Tibial nerve (tissue), 4 donors: ENCODE measurements around the gene FPGS. TPM values are rescaled to one million over a fixed set of nuclear protein-coding genes. Genes with fewer than 3 reads are reported as not detected.

ENCODE experiments used
- DNase-seq, 2 donors: peaks; one replicate each; pipeline ENCODE4 v3.0.0-alpha.2; 2019; ENCODE audit warnings: low spot score in 2 of 2
- H3K27ac ChIP-seq, 4 donors: fragments of 200-600 bp; sonication (generic) in 3 of 4; one replicate each; pipeline ENCODE4 v1.5.1; 2017 to 2019; ENCODE audit warnings: mild to moderate bottlenecking in 1 of 4
- H3K27me3 ChIP-seq, 2 donors: fragments of 200-600 bp; sonication (generic) in 1 of 2; one replicate each; pipeline versions ENCODE4 v1.5.1 to v1.6.0; 2017 to 2019
- H3K36me3 ChIP-seq, 3 donors: fragments of 200-600 bp; sonication (generic); one replicate each; pipeline ENCODE4 v1.5.1; 2018 to 2019
- H3K4me1 ChIP-seq, 4 donors: fragments of 200-600 bp; sonication (generic) in 3 of 4; one replicate each; pipeline ENCODE4 v1.5.1; 2017 to 2019
- H3K4me3 ChIP-seq, 4 donors: fragments of 200-600 bp; sonication (generic) in 3 of 4; one replicate each; pipeline ENCODE4 v1.5.1; 2017 to 2019; ENCODE audit warnings: mild to moderate bottlenecking in 1 of 4, moderate library complexity in 1 of 4
- H3K9me3 ChIP-seq, 4 donors: fragments of 200-600 bp; sonication (generic) in 3 of 4; one replicate each; pipeline ENCODE4 v1.5.1; 2017 to 2019
- EP300 ChIP-seq, 2 donors: sonication (generic); formaldehyde crosslinking; IDR thresholded peaks; one replicate each; pipeline ENCODE4 v1.6.1; 2017; ENCODE audit warnings: antibody characterized with exemption in 2 of 2, mild to moderate bottlenecking in 1 of 2
- POLR2A ChIP-seq, 2 donors: fragments of 450-650 bp; IDR thresholded peaks; one replicate each; pipeline ENCODE4 v1.6.1; 2017; ENCODE audit warnings: antibody characterized with exemption in 2 of 2, mild to moderate bottlenecking in 2 of 2, moderate library complexity in 2 of 2
- WGBS, 2 donors: methylation state at CpG; one replicate each; pipeline ENCODE4 v1.1.5; 2018; 5-methylcytosine and 5-hydroxymethylcytosine counted together
- total RNA-seq, 4 donors: library from RNA; depleted of rRNA; stranded (reverse); fragments of >200 nt; gene quantifications; one replicate each; pipeline ENCODE4 v1.1.0, GENCODE V29; 2016
- TF ChIP-seq, protein P1 (sequence below), 5 experiments: fragments of 200-600 bp in 3 of 5; fragments of 450-650 bp in 2 of 5; sonication (generic) in 3 of 5; IDR thresholded peaks; one replicate each; pipeline ENCODE4 v1.5.1; 2016 to 2019; ENCODE audit warnings: antibody characterized with exemption in 5 of 5, mild to moderate bottlenecking in 3 of 5, moderate library complexity in 2 of 5

The FPGS gene
- total RNA-seq, 4 donors from 2014 or later = 136 to 309 (median 143) TPM

- Histone ChIP-seq H3K27me3 (no peaks in the 10 kb centered on the region), H3K27ac (no peak overlapping the region), H3K9me3 (no peaks in the 10 kb centered on the region), H3K4me3 (no peak overlapping the region), H3K36me3 (peaks cover 9 to 76% (median 11%) of the 10 kb centered on the region in 3 donors), H3K4me1 (peaks cover 4 to 44% (median 23%) of the 10 kb centered on the region in 4 donors)
- no peak for DNase-seq
- 89 to 94% methylated on average over 11 to 14 of the region's 14 CpGs for WGBS, 2 donors
- TF ChIP-seq POLR2A (IDR thresholded peaks at IDR 0.05) (no peak), EP300 (IDR thresholded peaks at IDR 0.05) (no peak)
- TF ChIP-seq, protein P1, sequence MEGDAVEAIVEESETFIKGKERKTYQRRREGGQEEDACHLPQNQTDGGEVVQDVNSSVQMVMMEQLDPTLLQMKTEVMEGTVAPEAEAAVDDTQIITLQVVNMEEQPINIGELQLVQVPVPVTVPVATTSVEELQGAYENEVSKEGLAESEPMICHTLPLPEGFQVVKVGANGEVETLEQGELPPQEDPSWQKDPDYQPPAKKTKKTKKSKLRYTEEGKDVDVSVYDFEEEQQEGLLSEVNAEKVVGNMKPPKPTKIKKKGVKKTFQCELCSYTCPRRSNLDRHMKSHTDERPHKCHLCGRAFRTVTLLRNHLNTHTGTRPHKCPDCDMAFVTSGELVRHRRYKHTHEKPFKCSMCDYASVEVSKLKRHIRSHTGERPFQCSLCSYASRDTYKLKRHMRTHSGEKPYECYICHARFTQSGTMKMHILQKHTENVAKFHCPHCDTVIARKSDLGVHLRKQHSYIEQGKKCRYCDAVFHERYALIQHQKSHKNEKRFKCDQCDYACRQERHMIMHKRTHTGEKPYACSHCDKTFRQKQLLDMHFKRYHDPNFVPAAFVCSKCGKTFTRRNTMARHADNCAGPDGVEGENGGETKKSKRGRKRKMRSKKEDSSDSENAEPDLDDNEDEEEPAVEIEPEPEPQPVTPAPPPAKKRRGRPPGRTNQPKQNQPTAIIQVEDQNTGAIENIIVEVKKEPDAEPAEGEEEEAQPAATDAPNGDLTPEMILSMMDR (IDR thresholded peaks at IDR 0.05) = no peak
These were observed 4.2 kb downstream of the FPGS start for GRCh38 chr9:127806871-127807270.

GRCh38 chr9:127808347-127809001 is 5.8 kb downstream of the FPGS start:
- Histone ChIP-seq H3K27ac (peak overlapping the region in 1 of 4 donors; percentile 84), H3K27me3 (no peaks in the 10 kb centered on the region), H3K4me1 (peaks cover 4 to 41% (median 19%) of the 10 kb centered on the region in 4 donors), H3K36me3 (peaks cover 9 to 93% (median 11%) of the 10 kb centered on the region in 3 donors), H3K4me3 (no peak overlapping the region), H3K9me3 (no peaks in the 10 kb centered on the region)
- WGBS, 2 donors = 82 to 85% methylated on average over 9 to 13 of the region's 17 CpGs
- TF ChIP-seq EP300 (IDR thresholded peaks at IDR 0.05) (no peak), POLR2A (IDR thresholded peaks at IDR 0.05) (no peak)
- TF ChIP-seq, protein P1 (IDR thresholded peaks at IDR 0.05) = no peak
- no peak for DNase-seq

DNA sequence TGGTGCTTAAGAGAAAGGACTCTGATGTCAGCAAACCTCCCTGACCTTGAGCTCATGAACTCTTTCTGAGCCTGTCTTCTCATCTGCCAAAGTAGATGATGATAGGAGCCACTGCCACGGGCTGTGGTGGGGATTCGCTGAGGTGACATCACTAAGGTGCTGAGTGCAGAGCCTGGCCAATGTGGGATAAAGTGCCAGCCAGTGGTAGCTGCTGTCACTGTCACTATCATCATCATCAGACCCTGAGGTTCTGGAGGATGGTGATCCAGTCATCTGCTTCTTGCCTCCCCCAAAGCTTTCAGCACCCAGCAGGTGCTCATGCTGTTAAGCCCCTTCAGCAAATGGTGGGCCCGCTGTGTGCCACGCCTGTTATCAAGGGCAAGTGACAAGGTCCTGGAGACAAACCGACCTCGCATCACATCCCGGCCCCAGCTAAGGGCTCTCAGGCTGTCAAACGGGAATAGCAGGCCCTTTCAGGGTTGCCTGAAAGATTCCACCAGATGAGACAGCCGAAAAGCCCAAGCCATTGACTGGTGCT is 6.4 kb downstream of the FPGS start:
- H3K4me3 ChIP-seq = no peak overlapping the region
- peak overlapping the region; percentile 41 to 84 (median 48) for H3K27ac ChIP-seq
- H3K27me3 ChIP-seq = no peaks in the 10 kb centered on the region
- 70 to 76% methylated on average over 6 to 9 of the region's 9 CpGs for WGBS, 2 donors
- TF ChIP-seq POLR2A (IDR thresholded peaks at IDR 0.05) = no peak
- TF ChIP-seq, protein P1 (IDR thresholded peaks at IDR 0.05) = no peak
- TF ChIP-seq EP300 (IDR thresholded peaks at IDR 0.05) = no peak
- no peaks in the 10 kb centered on the region for H3K9me3 ChIP-seq
- peaks cover under 1 to 41% (median 19%) of the 10 kb centered on the region in 4 donors for H3K4me1 ChIP-seq
- H3K36me3 ChIP-seq = peaks cover 9 to 97% (median 11%) of the 10 kb centered on the region in 3 donors
- no peak for DNase-seq

- Histone ChIP-seq H3K9me3 (no peaks in the 10 kb centered on the region), H3K27ac (peak overlapping the region; percentile 47 to 84 (median 62)), H3K36me3 (peaks cover 9 to 97% (median 11%) of the 10 kb centered on the region in 3 donors), H3K27me3 (no peaks in the 10 kb centered on the region), H3K4me1 (peaks cover 0 to 41% (median 16%) of the 10 kb centered on the region in 4 donors), H3K4me3 (no peak overlapping the region)
- WGBS, 2 donors = 39 to 70% methylated on average over 12 to 20 of the region's 57 CpGs
- TF ChIP-seq, protein P1 (IDR thresholded peaks at IDR 0.05) = no peak
- TF ChIP-seq POLR2A (IDR thresholded peaks at IDR 0.05) = no peak
- no peak for TF ChIP-seq EP300 (IDR thresholded peaks at IDR 0.05)
- no peak for DNase-seq
These were observed 7.1 kb downstream of the FPGS start for GRCh38 chr9:127809540-127810377.
